ENCODE data around the gene GPC6.
"Not testable (repeated sequence)": the region's sequence is repeated elsewhere in the genome, so short reads cannot be mapped to it uniquely, and the experiment has no call there.

Gene GPC6

DNA sequence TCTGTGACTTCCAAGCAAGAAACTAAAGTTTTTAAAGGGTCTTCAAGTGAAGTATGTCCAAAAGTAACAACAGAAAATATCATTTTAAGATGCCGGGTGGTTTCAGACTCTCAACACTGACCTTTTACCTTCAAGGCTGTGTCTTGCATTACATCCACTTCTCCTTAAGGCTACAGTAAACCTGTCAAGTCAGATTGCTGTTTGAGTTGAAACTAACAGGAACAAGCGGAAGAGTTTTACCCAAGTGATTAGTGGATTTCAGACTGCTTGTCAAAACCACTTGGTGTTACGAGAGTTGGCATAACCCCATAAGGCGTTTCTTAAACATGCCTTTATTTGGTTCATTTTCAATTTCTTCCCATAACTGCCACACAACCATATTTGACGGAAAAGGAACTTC is 969.8 kb downstream of the GPC6 start:
- DNase-seq: no peak

- no peak for DNase-seq
These were observed 972.1 kb downstream of the GPC6 start for GRCh38 chr13:94198681-94199080.

DNA sequence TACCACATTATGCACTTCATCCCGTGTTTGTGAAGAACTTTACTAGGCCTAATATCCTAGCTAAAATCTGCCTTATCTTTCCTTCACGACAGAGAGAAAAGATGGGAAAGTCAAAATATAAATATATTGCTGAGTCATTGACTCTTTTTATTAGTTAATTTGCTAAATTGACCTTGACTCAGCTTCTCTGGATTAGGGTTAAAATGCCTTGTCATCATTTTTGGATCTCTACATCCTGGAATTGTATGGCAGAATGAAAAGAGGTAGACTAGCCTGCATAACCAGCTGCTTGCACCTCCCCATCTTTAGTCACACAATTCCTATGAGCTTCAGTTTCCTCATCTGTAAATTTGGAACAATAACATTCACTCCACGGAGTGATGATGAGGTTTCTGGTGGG is 972.5 kb downstream of the GPC6 start:
- no peak for DNase-seq

DNA sequence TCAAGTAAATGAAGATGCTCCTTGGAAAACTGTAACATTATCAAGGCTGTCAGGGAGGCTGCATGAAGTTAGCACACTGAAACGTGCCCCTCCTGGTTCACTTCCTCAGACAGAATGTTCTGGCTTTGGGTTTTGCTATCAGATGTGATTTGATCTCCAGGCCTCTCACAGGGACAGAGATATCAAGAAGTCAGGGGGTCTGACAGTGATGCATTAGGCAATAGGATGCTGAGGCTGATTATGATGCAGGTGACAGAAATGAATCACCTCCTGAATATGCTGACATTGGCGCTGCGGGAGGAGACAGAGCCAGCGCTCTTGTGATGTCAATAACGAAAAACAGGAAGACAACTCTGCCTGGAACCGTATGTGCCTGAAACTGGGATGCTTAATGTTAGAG is 974.4 kb downstream of the GPC6 start:
- no peak for DNase-seq

DNA sequence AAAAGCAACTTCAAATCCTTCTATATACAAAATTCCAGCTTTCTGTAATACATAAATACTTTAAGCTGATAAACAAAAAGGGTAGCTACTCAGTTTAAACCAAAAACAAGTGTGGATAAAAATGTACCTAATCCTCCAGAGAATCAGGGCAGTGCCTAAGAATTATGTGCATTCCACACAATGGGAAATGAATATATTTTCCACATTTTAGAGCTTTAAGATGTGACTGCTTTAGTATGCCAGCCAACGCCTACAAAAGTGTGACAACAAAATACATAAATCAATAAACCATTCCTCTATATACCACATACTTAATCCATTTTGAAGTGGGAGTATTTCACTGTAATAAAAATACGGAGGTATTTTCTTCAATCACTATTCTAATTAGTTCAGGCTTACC is 977.6 kb downstream of the GPC6 start:
- no peak for DNase-seq

DNA sequence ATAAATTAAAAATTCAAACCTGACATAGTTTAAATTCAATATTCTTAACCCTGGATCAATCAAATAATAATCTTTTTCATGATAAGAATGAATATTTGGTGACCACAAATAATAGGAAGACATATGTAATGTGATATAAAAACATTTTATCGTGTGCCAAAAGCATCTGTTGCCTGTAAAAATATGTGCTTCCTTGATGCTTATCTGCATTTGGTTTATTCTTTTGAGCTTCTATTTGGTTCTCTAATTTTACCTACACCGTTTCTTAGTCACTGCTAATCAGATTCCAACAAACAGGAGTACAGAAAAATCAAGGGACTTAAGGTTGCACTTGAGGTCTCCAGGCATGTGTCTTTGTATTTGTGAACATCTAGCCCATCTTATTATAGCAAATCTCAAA is 978.3 kb downstream of the GPC6 start:
- DNase-seq: no peak

GRCh38 chr13:94205896-94206295 is 979.3 kb downstream of the GPC6 start:
- no peak for DNase-seq

DNA sequence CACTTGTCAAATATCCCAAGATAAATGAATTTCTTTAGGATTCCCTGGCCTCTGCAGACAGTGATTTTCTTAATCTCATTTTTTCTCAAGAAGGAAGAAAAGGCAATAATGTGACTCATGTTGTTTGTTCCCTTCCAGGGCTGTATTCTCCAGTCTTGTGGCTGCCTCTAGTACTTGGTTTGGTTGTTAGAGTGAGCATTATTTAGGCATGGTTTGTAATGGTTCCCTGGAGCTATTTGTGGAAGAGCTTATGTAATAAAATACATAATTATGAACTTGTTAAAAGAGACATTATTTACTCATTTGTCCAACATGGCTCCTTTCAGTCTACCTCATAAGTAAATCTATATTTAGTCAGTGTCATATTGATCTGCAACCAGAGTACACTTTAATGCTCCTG is 982.5 kb downstream of the GPC6 start:
- peak; percentile 83 for DNase-seq

DNA sequence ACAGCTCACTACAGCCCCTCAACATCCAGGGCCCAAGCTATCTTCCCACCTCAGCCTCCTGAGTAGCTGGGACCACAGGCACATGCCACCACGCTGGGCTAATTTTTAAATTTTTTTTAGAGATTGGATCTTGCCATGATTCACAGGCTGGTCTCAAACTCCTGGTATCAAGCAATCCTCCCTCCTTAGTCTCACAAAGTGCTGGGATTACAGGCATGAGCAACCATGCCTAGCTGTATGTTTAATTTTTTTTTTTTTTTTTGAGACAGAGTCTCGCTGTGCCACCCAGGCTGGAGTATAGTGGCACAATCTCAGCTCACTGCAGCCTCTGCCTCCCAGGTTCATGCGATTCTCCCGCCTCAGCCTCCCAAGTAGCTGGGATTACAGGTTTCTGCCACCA is 983.3 kb downstream of the GPC6 start:
- not testable (repeated sequence) for DNase-seq

DNA sequence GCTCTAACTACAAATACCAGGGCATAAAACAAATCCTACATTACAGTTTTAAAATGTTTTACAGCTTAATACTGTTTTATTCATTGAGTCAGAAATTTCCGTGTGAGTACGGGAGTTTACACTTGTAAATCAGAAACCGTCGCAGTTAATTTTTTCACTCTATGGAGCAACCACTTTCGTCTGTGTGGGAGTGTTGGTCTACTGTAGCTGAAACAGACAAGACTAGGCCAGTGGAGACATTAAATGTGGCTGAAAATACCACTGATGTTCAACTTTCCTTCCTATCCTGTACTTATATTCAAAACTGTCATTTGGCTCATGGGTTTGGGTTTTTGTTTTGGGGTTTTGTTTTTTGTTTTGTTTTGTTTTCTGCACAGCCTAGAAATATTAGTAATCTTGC is 984.2 kb downstream of the GPC6 start:
- no peak for DNase-seq

DNA sequence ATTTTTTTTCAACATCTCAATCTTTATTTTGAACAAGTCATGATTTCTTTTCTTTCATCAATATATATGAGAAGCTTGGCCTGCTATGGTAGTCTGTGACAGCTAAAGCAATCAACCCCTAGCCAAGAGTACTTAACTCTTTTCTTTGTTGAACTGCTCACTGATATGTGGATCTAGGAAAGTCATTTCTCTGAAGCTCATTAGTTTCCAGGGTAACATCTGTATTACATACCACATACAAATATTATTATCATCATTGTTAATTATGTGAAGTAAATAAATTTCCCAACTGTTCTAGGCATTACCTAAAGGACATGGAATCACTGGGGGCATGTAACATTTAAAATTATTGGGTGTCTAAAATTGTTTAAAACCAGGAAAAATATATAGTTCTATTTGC is 985.6 kb downstream of the GPC6 start:
- DNase-seq: no peak

- no peak for DNase-seq
These were observed 987.5 kb downstream of the GPC6 start for GRCh38 chr13:94214121-94214520.

DNA sequence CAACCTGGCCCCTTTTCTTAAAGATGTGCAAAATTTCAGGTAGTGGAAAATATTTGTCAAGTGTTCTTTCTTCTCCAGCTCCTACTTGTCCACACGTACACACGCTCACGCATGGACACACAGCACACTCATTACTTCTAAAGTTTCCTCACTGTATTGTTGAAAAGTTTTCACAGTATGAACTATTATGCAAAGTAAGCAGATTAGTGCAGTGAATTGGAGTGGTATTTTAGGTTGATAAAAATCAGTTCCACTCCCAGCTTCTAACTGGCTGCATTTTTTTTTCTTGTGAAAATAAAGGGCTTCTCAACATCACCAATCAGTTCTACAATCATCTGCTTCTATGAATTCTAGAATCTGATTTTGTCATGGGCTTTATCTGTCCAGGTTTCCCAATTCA is 988.4 kb downstream of the GPC6 start:
- DNase-seq: no peak

DNA sequence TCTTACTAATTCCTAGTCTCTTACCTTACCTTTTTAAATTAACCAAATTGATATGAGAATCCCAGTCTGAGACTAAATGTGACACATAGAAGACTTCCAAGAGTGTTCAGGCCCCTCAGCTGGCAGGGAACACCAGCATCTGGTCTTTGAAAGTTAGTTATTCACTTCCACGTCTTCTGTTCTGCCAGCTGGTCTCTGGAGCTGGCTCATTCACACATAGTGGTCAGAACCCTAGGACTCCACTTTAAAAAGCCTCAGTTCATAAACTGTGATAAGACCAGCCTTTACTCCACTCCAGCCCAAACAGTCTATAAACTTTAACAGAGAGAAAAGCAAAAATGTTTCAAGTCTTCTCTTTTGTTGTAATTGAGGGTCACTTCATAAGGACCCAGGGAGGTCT is 989.9 kb downstream of the GPC6 start:
- DNase-seq: no peak

DNA sequence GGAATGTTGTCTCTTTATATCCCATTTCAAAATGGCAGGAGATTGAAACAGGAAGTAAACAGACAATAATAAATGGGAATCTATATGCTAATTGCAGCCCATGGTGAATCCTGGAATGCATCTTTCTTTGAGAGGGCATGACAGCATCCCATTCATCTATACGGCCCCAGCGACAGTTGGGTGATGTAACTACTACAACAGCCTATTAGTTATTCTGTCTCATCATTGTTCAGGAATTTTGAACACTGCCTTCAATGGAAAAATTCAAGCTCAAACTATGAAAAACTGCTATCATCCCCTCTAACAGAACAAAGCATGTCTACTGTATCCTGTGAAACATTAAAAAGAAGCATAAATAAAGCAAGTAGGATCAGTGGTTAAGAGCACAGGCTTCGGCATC is 990.8 kb downstream of the GPC6 start:
- no peak for DNase-seq

GRCh38 chr13:94218537-94218936 is 991.9 kb downstream of the GPC6 start:
- no peak for DNase-seq

DNA sequence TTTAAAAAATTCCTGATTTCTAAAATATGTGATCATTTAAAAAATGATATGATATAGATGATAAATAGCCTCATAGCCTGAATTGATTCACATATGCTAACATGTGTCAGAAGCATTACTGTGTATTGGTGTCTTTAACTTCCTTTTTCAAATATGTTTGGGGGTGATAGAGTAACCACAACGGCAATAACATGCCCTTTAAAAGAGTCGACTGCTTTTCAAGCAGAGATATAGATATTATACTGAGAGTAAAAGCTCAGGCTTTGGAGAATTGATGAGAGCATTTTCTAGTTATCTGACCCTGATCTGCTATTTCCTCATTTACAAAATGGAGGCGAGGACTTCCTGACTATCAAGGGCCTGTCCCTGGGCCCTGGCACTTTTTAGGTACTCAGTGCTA is 992.3 kb downstream of the GPC6 start:
- DNase-seq: no peak

- no peak for DNase-seq
These were observed 998.1 kb downstream of the GPC6 start for GRCh38 chr13:94224670-94225069.

DNA sequence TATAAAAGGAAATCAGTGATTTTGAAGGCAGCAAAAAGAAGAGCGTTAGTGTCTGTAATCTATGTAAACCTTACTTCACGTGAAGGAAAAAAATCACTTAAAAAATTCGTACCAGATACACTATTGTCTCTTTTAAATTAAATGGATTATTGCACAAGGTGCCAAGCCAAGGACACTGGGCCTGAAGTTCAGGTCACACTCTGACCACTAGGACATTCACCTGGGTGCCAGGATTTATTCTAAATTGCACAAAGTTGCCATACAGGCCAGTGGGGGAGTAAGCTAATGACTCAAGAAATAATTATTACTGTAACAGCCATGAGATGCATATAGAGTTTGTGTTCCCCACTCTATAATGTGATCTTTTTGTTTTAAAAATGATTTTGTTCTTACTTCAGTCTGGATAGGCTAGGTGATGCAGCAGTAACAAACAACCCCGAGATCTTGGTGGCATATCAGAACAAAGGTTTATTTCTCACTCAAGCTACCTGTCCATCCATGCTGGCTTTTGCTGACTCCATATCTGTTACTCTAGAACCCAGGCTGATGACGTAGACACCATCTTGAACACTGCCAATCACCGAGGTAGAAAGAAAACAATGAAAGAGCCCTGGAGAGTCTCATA is 1000.8 kb downstream of the GPC6 start:
- DNase-seq: no peak

DNA sequence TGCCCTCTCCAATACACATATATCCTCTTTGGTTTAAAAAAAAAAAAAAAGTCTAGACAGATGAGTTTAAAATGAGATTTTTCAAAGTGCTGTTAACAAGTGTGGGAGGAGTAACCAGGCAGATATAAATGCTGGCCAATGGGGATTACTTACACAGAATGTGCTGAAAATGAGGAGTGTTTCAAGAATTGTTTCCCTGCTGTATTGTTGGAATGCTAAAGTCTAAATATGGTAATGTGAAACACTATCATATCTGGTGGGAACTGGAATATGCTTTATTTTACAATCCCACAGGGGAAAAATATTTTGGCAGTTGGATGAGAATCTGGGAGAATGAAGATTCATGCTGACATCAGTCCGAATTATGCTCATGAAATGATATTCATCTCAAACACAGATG is 1002.2 kb downstream of the GPC6 start:
- no peak for DNase-seq

GRCh38 chr13:94232161-94232950 is 1005.7 kb downstream of the GPC6 start:
- no peak for DNase-seq

DNA sequence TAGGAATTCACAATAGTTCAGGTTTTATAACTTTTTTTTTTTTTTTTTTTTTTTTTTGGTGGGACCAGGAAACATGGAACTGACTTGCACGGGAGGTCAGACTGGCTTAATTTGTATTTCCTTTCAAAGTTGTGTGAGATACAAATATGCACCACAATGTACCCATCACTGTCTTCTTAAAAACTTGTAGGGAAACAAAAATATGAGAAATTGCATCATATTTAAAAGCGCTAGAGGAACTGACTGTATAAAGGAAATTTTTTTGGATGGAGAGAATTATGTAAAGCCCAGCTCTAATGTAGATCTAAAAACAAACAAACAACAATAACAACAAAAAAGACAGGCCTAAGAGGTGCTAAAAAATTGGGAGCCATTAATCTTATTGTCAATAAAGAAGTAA is 1006.3 kb downstream of the GPC6 start:
- no peak for DNase-seq

DNA sequence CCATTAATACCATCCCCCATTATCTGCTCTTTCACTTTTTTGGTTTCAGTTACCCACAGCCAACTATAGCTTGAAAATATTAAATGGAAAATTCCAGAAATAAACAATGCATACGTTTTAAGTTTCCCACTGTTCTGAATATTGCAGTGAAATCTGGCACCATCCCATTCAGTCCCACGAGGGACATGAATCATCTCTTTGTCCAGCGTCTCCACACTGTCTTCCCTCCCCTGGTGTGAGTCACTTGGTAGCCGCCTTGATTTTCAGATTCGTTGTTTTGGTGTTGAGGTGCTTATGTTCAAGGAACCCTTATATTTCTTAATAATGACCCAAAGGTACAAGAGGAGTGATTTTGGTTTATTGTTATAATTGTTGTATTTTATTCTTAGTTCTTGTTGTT is 1006.8 kb downstream of the GPC6 start:
- DNase-seq: no peak

DNA sequence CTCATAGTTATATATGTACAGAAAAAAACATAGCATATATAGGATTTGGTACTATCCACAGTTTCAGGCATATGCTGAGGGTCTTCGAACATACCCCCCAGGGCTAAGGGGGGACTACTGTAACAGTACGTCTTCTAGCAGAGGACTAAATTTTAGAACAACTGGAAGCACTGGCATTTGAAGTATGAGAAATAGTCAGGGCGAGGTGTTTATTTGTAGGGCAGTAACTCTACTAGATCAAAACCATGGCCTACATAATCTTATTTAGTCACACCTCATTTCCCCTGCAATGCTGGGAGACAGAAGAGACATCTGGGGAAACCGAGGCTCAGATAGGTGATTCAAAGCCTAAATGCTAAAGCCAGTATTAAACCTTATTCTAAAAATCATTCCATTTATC is 1007.2 kb downstream of the GPC6 start:
- DNase-seq: no peak

DNA sequence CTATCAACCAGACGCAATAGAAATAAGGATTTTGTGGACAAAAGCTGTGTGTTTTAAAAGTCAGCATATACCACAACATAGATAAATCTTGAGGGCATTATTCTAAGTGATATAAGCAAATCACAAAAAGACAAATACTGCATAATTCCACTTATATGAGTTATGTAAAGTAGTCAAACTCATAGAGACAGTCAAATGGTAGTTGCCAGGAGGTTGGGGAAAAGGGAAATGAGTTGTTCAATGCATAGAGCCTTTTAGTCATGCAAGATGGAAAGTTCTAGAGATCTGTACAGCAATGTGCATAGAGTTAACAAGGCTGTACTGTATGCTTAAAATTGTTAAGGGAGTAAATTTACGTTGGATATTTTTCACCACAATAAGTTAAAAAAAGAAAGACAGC is 1008.1 kb downstream of the GPC6 start:
- no peak for DNase-seq

All from NCI-H1048 (cell line).